ENCODE measurements around the gene CTNNBL1.
"Not testable (repeated sequence)": the region's sequence is repeated elsewhere in the genome, so short reads cannot be mapped to it uniquely, and the experiment has no call there.

Gene CTNNBL1

DNA sequence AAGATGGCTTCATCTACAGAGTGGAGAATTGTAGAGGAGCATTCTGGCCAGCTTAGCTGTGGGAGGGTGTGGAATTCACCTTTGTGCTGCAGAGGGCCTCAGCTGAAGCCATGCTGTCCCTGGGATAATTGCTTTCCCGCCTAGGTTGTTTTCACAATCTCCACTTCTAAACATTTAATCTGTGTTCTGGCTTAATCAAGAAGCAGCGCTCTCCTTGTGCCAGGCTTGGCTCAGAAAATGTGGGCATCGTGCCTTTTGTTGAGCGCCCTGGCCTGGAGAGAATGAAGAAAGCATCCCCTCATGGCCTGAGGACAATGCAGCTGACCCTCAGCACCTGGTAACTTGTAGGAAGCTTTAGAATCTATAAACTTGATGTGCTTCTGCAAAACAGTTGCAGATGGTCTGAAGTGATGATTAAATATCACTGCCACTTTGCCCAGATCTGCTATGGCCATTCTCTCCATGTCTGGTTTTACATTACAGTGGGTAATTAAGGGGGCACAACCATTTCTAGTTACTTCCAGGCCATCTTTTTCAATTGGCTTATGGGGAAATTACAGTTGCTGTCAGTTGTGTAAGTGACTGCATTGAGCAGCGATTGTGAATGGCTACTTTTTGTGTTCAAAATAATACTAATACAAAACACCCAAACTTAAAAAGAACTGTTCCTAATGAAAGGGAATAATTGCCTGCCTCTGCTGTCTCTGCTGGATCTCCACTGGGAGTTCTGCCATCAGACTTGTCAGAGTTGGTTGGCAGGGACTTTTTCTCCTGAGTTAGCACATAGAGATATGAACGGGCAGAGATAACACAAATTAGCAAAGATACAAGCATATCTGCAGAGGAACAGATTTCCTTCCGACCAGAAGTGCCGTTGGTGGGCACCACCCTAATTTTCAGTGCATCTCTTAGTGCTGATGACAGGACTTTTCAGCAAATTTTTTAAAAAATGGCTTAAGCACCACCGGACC lies 18.4 kb downstream of the CTNNBL1 start:
- no peak for DNase-seq

DNA sequence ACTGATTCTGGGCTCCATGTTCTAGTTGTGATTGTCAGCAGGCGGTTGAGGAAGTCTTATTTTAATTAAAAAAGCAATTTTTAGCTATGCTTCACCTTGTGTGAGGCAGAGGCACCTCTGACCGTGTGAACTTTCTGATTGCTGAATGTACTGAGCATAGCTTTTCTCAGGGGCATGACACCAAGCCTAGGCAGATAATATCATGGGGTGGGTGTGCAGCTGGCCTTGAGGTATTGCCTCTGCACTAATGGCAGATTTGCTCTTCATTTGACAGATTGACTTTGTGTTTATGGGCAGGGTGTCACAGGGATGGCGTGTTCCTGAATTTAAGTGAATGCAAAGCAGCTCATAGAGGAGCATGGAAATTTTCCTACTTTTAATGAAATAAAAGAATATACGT lies 19.6 kb downstream of the CTNNBL1 start:
- no peak for DNase-seq

DNA sequence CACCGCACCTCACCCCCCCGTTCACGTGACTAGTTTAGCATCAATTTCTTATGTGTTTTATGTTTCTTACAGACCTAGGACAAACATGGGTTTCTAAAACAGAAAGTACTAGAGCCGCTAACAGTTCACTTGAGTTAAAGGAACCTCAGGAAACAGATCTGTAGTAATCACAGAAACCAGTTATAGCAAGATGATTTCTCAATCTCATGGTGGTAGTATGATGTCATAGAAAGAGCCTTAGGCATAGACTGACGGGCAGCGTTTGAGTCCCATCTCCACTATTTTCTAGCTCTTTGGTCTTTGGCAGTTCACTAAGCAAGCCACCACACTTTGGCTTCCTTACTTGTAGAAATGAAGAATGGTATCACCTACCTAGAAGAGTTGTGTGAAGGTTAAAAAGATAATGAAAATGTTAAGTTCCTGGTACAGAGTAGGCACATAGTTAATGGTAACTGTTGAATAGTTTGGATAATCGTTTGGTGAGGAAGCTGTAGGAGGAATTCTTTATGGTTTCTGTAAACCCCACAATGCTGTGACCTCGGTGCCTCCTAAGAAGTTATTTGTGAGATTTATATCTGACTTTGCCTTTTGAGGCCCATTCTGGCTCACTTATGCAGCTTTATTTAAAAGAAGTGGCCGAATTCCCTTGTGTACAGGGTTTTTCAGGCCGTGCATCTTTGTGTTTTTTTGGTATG lies 21.3 kb downstream of the CTNNBL1 start:
- no peak for DNase-seq

DNA sequence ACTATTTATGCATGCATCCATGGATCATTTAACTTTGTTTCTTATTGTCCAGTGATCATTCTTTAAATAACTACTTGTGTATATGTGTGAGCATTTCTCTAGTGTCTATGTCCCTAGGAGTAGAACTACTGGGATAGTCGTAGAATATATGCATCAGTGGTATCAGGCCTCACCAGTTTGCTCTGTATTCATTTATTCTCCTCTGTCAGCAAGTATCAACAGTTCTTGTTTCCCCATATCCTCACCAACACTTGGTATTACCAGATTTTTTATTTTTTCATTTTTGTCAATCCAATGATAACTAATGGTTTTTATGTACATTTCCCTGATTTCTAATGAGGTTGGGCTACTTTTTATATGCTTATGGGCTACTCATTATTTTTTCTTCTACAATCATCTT lies 27.9 kb downstream of the CTNNBL1 start:
- DNase-seq: no peak

DNA sequence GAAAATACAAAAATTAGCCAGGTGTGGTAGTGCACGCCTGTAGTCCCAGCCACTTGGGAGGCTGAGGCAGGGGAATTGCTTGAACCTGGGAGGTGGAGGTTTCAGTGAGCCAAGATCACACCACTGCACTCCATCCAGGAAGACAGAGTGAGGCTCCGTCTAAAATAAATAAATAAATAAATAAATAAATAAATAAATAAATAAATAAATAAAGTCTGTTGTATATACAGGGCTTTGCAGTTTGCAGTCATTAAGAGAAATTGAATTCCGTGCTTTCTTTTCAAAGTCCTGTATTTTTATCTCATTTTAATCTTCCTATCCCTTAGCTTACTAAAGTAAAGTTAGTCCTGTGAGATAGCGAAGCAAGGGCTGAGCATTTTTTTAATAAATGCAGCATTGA lies 28.5 kb downstream of the CTNNBL1 start:
- DNase-seq: not testable (repeated sequence)

DNA sequence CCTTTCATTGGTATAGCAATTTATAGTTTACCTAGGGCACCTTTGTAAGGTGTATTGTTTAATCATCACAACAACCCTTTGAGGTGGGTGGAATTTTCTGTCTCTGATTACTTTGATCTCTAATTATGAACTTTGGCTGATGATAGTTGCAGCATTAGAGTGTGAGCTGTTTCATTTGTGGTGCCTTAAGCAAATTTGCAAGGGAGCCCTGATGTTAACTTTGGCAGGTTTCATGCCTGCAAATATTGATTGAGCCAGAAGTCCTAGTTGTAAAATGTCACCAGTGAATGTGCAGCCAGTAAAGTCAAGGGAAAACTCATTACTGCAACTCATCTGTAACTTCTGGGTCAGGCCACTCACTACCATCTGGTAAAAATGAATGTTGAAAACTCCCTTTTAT lies 29.8 kb downstream of the CTNNBL1 start:
- no peak for DNase-seq

DNA sequence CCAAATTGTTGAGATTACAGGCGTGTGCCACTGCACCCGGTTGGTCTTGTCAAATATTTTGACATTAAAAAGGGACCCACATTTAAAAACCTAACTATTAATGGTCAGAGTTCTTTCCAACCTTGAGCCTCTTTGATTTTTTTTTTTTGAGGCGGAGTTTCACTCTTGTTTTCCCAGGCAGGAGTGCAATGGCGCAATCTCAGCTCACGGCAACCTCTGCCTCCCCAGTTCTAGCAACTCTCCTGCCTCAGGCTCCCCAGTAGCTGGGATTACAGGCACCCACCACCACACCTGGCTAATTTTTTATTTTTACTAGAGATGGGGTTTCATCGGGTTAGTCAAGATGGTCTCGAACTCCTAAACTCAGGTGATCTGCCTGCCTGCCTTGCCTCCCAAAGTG lies 31.3 kb downstream of the CTNNBL1 start:
- DNase-seq: no peak

DNA sequence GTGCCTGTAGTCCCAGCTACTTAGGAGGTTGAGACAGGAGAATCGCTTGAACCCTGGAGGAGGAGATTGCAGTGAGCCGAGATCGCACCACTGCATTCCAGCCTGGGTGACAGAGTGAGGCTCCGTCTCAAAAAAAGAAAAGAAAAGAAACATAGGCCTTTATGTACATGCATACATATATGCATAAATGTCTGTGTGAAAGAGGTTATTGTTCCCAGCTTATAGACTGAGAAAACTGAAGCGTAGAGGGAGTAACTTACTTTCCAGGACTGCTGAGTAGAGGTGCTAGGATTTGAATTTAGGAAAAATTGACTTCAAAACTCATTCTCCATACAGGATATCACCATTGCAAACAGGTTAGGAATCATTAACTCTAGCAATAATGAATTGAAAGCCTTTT lies 32.0 kb downstream of the CTNNBL1 start:
- no peak for DNase-seq

DNA sequence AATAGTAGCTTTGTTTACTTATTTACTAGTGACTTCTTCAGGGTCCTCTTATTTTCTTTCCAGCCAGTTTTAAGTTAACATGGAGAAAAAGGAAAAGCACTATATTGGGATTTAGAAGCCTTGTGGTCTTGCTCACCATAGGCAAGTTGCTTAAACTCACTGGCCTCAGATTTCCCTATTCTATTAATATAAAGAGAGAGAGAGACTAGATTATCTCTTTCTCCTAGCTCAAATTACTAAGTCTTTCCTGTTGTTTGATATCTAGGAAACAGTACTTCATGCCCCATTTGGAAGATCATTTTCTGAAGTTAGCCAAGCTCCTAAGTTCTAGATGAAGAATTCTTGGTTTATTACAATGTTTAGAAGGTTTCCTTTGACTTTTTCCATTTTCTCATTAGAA lies 32.5 kb downstream of the CTNNBL1 start:
- no peak for DNase-seq

DNA sequence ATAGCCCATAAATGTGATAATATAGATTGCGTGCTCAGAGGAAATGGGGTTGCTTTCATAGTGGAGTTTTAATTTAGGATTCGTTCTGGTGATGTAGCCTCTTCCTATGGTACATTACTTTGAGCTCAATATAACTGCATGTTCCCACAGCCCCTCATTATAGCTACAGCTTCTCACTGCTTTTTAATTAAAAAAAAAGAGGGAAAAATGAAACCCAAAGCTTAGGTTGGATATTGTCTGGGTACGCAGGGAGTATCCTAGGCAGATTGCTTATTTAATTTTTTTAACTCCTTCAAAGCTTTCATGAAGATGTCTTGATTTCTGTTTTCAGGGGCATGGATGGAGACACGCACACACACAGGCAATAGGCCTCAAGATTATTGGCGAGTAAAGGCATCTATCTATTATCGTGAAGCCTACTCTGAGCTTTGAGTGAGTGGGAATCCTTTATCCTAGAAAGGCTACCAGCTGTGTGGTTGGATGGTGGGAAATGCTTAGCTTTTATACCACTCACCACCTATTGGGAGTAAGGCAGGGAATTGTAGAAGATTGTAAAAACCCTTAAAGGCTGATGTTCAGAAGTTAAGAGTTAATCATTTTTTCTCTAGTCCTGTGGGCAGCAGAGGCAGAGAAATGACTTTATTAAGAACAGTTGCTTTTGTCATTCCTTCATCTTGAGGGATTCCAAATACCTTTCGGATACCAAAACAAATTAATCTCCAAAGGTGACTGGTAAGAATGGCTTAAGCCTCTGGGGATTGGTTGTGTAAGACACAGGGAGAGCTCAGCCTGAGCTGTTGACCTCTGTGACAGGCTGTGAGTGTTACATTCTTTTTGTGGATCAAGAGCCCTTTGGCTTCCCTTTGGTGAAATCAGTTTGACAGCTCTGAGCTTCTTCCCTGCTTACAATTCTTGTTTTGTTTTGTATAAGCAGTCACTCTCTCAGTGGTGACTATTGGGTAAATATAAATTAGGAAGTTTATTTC lies 33.4 kb downstream of the CTNNBL1 start:
- DNase-seq: no peak

DNA sequence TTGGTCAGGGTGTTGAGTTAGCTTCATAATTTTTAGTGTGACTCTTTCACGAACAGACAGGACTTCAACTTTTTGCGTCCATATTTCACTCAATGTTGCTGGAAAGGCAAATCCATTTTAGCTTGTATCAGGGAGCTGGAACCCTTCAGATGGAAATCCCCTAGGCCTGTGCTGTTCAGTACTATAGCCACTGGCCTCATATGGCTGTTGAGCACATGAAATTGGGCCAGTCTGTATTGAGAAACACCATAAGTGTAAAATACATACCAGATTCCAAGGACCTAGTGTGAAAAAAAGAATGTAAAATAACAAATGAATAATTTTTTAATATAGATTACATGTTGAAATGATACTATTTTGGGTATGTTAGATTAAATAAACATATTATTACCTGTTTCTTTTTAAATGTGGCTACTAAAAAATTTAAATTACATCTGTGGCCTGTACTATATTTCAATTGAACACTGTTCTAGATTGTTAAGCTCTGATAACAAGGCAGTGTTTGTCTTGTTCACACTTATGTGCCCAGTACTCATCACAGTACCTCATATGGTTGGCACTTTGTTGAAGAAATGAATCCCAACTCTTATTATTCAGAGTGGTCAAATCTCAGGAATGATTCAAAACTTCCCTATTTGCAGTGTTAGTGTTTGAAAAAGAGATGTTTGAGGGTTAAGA lies 34.3 kb downstream of the CTNNBL1 start:
- DNase-seq: no peak

DNA sequence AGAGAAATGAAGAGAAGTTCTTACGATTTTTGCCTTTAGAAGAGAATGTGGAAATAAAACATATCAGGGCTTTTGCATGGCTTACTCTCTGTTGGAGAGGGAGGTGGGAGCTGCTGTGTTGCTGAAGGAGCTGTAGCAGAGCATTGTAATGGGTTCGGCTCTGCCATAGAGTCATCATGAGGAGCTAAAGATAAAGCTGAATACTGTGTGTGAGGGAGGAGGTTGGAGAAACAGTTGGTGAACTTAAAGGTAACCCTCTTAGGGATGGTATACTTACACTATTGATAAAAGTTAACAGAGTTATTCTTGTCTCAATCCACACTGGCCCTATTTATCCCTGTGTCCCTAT lies 34.8 kb downstream of the CTNNBL1 start:
- DNase-seq: no peak

DNA sequence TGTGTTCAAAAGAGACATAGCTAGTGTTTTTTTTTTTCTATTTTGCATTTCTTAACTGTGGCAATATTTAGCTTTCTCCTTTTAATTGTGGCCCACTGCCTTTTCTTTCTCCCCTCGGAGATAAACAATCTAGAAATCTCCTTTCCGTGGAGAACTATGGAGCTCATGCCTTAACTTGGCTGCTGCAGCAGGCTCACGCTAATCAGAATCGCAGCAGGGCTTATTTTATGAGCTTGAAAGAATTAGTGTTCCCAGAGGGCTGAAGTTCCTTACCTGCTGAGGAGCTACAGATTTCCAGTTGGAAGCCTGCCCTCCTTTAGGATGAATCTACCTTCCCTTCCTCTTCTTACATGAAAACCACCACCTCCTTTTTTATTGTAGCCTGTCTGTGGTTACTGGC lies 35.6 kb downstream of the CTNNBL1 start:
- no peak for DNase-seq

DNA sequence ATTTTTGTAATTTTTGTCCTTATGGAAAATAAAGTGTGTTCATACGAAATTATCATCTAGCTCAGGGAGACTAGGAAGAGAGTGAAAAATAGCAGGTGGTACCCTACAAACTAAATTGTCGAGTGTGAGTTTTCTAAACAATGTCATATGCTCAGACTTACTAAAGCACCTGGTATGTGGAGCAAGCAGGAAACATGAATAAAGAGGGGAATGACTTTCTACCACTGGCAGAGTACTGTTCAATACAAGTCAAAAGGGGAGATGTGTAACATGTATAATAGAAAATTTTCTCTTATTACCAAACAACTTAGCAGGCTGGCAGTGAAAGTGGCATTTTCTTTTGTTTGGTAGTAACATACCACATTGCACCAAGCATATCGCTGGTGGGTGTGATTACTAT lies 36.1 kb downstream of the CTNNBL1 start:
- DNase-seq: no peak

DNA sequence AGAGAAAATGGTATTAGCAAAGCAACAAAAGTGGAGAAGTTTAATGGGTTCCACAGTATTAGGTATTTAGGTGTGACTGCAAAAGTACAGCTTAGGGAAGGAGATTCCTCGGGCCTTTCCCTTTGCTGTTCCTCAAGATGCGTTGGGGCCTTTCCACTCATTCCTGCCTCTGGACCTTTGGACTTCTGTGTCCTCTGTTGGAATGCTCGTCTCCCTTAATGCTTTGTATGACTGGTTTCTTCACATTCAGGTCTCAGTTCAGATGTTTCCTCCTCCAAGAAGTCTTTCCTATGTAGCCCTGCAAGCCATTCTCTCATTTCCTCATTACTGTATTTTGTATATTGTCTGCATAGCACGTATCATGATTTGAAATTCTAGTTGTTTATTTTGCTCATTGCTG lies 39.6 kb downstream of the CTNNBL1 start:
- DNase-seq: no peak

DNA sequence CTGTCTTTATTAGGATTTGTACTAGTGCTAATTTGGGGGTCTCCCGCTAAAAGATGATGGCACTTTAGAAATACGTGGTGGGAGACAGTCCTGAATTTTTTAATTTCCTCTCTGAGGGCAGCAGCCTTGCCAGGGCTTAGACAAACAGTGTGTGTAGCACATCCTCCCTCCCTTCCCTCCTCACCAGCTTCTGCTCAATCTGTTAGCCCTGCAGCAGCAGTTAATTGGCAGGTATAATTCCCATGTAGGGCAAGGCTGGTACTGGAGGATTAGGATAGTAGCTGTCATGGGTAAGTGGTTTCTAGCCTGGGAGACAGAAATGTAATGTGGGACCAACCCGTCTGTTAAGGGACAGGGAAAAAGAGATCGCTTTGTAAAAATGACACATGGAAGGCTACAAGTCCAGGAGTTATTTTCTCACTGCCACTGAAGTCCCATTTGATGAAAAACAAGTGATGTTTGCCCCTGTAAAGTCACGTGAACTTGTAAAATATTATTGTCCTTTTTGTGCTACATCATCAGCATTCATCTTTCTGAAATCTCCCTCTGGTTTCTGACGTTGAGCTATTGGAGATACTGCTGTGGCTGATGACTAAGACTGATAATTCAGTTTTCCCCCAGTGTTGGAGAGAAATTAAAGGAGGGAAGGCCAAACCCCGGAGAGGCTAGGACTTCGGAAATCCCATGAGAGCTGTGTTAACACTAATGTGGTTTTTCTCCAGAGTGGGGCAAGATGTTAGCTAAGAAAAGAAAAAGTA lies 40.6 kb downstream of the CTNNBL1 start:
- no peak for DNase-seq

DNA sequence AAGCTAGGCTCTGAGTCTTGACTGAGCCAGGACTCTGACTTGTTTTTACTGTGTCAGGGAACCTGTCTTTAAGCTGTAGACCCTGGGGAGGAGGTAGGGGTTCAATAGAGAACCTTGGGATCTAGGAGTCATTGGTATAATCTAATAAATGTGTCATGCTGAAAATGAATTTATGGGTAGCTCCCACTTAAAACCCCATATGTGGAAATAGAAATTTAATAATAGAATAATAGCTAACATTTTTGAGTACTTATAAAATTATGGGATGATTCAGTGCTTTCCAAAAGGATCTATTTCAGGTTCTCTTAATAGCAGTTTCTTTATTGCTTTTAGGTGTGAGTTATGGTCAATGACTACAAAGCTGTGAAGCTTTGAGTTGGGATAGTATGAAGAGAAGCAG lies 41.7 kb downstream of the CTNNBL1 start:
- DNase-seq: no peak

DNA sequence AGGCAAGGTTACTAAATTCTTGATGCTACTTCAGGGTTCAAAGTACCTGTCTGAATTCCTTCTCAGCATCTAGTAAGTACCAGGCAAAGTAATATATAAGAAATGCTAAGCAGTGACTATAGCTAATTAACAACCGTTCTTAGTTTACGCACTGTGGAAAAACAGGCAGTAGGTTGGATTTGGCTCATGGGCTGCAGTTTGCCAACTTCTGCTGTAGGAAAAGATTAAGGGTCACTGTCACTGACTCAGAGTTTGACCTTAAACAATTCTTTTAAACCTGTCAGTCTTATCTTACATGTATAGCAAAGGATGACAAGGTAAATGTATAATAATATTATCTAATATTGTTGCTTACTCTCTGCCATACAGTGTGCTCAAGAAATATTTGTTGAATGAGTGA lies 42.3 kb downstream of the CTNNBL1 start:
- DNase-seq: no peak

DNA sequence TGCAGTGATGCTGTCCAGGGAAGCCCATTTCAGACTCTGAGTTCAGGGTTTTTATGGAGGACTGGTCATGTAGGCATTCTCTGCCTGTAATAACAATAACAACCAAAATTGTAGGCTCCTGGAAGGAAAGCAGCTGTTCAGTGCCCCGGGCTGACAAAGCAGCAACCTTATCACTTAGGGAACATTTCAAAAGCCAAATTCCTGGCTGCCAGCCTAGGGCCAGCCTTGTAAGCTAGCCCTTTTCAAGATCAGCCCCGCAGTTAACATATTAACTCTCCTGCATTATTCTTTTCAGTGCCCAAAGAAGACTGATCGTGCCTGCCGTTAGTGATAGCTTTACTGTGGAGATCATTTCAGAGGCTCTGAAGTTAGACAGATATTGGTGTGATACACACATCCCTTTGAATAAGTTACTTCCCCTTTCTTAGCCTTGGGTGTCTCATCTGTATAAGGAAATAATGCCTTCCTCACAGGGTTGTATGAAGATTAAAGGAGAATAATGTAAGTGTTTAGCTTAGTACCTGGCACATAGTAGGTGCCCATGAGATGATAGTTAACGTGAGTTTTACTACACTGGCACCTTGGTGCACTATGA lies 44.1 kb downstream of the CTNNBL1 start:
- DNase-seq: no peak

DNA sequence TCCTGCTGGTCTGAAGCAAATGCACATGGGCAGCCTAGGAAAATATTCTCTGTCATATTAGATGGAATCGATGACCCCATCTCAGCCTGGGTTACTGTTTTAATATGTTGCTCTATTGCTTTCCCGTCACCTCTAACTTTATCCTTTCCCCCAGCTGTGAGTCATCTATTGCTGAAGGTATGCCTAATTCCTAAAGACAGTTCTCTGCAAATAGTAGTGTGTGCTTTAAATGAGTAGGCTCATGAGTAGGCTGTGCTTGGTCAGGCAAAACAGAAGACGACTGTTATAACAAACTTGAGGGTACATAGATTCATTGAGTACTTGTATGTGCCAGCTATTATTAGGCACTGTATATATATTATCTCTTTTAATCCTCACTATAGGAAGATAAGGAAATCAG lies 47.2 kb downstream of the CTNNBL1 start:
- DNase-seq: no peak

DNA sequence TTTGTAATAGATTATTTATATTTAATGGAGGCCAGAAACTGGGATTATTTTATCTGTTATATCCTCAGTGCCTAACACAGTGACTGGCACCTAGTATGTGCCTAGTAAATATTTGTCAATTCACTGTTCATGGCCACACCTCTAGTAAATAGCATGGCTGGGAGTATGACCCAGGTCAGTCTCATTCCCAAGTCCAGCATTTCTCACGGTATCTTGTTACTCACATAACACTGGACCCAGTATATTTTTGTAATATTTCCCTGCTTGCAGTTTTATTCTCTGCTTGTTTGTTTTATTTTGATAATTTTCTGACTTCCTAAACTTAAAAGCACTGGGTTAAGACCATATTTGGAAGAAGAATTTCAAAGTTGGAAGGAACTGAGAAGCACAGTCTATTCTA lies 47.7 kb downstream of the CTNNBL1 start:
- DNase-seq: no peak
